ENCODE data around the gene POGZ. TPM values are rescaled to one million over a fixed set of nuclear protein-coding genes. Genes with fewer than 3 reads are reported as not detected.
A peak's percentile ranks its signal among the peaks of the same experiment; 100 is the strongest.

The POGZ gene, protein sequence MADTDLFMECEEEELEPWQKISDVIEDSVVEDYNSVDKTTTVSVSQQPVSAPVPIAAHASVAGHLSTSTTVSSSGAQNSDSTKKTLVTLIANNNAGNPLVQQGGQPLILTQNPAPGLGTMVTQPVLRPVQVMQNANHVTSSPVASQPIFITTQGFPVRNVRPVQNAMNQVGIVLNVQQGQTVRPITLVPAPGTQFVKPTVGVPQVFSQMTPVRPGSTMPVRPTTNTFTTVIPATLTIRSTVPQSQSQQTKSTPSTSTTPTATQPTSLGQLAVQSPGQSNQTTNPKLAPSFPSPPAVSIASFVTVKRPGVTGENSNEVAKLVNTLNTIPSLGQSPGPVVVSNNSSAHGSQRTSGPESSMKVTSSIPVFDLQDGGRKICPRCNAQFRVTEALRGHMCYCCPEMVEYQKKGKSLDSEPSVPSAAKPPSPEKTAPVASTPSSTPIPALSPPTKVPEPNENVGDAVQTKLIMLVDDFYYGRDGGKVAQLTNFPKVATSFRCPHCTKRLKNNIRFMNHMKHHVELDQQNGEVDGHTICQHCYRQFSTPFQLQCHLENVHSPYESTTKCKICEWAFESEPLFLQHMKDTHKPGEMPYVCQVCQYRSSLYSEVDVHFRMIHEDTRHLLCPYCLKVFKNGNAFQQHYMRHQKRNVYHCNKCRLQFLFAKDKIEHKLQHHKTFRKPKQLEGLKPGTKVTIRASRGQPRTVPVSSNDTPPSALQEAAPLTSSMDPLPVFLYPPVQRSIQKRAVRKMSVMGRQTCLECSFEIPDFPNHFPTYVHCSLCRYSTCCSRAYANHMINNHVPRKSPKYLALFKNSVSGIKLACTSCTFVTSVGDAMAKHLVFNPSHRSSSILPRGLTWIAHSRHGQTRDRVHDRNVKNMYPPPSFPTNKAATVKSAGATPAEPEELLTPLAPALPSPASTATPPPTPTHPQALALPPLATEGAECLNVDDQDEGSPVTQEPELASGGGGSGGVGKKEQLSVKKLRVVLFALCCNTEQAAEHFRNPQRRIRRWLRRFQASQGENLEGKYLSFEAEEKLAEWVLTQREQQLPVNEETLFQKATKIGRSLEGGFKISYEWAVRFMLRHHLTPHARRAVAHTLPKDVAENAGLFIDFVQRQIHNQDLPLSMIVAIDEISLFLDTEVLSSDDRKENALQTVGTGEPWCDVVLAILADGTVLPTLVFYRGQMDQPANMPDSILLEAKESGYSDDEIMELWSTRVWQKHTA (N-terminal part only)
- 10 to 100 TPM in 1 of 6 donors, 1 to 10 TPM in 5; 2.5 to 15.0 (median 8.0) TPM for polyA plus RNA-seq (ENCODE audit: low read depth in 6 of 6)

DNA sequence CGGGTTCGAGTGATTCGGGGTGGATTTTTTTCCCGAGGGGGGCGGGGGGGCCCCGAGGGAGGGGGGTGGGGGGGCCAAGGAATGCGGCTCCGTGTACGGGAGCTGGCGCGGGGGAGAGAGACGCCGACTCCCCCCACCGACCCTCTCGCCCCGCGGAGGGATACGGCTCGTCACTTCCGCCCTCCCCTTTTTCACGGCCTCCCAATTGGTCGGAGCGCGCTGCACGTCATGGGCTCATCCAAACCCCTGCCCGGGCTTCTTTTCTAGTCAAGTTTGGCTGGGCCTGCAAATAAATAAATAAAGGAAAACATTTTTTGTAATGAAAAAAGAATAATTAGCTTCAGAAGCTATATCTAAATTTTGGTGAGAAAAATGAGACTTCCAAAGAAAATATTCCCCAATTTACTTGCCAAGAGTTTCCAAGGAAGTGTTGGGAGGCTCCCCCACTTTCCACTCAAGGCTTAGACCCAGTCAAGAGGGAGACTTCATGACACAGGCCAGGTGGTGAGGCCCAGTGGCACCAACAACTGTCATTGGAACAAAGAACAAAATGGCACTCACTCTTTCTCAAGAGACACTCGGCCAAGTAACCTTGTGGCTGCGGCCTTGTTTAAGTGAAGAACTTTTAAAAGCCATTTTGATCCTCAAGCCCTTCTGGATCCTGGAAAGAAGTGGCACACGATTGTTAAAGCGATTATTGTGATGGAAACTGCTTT is at the start of gene POGZ:
POGZ (minus strand) TSS at position 164 of the 716 bp plus-strand sequence. CDS start 17,290 bp downstream, outside the sequence.
- Mint-ChIP-seq H3K27me3 (peaks cover 17 to 29% (median 26%) of the 10 kb centered on the region in 3 donors), H3K36me3 (peaks cover 5 to 7% of the 10 kb centered on the region in 2 donors), H3K9me3 (no peaks in the 10 kb centered on the region), H3K4me1 (peaks cover 13 to 35% (median 29%) of the 10 kb centered on the region in 3 donors), H3K4me3 (peak within 1 kb of the TSS; percentile 87 to 97 (median 92)), H3K27ac (peak within 1 kb of the TSS; percentile 93 to 98 (median 96))
- ATAC-seq (ENCODE audit: low read depth in 2 of 2) (peak; percentile 66 to 72), DNase-seq (peak; percentile 92)

DNA sequence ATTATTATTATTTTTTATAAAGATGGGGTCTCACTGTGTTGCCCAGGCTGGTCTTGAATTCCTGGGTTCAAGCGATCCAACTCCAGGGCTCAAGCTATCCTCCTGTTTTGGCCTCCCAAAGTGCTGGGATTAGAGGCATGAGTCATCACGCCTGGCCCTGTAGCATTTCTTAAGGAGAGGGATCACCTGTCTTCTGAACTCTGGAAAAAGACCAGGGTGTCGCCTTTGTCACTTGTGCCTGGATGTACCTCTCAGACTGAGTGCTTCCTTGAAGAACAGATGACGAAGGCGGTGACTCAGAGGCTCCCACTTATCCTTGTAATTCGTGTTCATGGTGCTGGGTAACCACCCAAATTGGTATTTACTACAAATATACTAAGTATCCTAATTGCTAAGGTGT is 49.5 kb upstream of the POGZ start:
- ATAC-seq (ENCODE audit: low read depth in 2 of 2) (no peak), DNase-seq (no peak)
- peaks cover 4 to 29% (median 4%) of the 10 kb centered on the region in 3 donors for H3K4me1 Mint-ChIP-seq
- peak overlapping the region in 3 of 8 donors; percentile 34 to 94 (median 68) for H3K4me3 Mint-ChIP-seq
- H3K36me3 Mint-ChIP-seq, result no peaks in the 10 kb centered on the region
- H3K27me3 Mint-ChIP-seq, result no peaks in the 10 kb centered on the region
- no peaks in the 10 kb centered on the region for H3K9me3 Mint-ChIP-seq
- no peak overlapping the region for H3K27ac Mint-ChIP-seq

DNA sequence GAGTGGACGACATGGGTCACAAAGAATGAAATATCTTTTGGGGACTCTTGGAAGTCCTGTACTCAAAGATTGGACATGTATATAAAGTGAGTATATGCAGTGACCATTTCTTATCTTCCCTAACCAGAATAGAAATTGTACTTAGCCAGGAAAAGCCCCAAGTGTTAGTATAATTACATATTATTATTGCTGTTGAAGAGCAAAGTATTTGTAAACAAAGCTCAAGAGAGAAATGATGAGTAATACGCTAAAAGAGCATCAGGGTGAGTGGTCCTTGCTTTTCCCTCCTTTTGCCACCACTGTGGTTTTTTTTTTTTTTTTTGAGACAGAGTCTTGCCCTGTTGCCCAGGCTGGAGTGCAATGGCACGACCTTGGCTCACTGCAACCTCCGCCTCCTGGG is 45.5 kb upstream of the POGZ start:
- H3K36me3 Mint-ChIP-seq, result no peaks in the 10 kb centered on the region
- no peaks in the 10 kb centered on the region for H3K9me3 Mint-ChIP-seq
- DNase-seq, result no peak
- no peaks in the 10 kb centered on the region for H3K4me1 Mint-ChIP-seq
- no peak overlapping the region for H3K4me3 Mint-ChIP-seq
- no peak overlapping the region for H3K27ac Mint-ChIP-seq
- ATAC-seq (ENCODE audit: low read depth in 2 of 2), result no peak
- H3K27me3 Mint-ChIP-seq, result no peaks in the 10 kb centered on the region

DNA sequence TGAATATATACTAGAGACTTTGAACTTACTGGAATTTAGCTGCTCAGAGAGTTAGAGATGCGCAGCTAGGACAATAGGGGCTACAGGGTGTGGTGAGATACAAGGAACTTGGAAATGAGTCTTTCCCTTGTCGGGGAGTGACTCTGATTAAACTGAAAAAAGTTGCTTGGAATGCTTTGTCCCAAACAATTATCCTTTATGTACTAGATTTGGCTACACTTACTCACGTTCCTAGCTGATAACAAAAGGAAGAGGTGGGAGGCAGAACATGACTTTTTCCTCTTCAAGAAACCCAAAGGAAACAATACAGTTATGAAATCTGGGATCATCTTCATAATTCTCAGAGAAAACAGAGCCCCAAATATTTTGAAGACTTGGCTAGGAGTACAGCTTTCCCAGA is 45.0 kb upstream of the POGZ start:
- Mint-ChIP-seq H3K36me3 (no peaks in the 10 kb centered on the region), H3K27ac (no peak overlapping the region), H3K4me1 (no peaks in the 10 kb centered on the region), H3K27me3 (no peaks in the 10 kb centered on the region), H3K9me3 (no peaks in the 10 kb centered on the region), H3K4me3 (no peak overlapping the region)
- ATAC-seq (ENCODE audit: low read depth in 2 of 2) (no peak), DNase-seq (no peak)

DNA sequence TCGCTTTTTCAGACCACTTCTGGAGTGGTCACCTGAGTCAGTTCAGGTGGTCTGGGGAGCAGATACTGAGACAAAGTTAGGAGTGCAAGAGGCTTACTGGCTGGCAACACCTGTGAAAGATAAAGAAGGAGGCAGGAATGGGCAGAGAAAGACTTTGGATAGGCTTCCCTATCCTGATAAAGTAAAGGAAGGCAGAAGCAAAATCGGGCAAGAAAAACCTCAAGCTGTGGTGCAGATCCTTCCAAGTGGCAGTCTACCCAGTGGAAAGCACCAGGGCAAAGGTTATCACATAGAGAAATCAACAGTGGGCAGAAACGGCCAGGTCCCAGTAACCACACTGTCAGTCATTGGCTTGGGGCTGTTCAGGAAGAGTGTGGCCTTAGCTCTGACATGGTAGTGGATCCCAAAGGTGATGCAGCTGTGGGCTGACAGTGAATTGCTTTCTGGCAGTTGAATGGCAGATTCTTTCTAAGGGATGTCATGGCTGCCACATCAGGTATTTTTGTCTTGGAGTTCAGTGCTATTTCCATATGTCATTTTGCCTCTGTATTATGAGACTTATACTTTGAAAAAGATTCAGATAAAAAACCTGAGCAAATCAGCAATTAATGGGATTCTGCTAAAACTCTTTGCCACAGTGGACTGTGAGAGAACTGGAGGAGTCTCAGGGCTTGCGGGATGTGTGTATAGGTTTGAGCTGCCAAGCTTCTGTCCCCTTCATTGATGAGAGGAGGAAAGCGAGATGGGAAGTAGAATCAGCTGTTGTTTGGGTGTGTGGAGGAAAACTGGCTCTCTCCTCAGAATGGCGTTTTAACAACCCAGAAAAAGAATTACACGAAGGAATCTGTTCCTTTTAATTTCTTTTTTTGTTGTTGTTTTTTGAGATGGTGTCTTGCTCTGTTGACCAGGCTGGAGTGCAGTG is 43.8 kb upstream of the POGZ start:
- Mint-ChIP-seq H3K4me3 (peak overlapping the region in 1 of 8 donors; percentile 7), H3K9me3 (no peaks in the 10 kb centered on the region), H3K27ac (peak overlapping the region in 2 of 6 donors; percentile 55 to 68), H3K4me1 (no peaks in the 10 kb centered on the region), H3K36me3 (no peaks in the 10 kb centered on the region), H3K27me3 (peaks cover 6 to 10% (median 7%) of the 10 kb centered on the region in 3 donors)
- ATAC-seq (ENCODE audit: low read depth in 2 of 2), result no peak
- no peak for DNase-seq

DNA sequence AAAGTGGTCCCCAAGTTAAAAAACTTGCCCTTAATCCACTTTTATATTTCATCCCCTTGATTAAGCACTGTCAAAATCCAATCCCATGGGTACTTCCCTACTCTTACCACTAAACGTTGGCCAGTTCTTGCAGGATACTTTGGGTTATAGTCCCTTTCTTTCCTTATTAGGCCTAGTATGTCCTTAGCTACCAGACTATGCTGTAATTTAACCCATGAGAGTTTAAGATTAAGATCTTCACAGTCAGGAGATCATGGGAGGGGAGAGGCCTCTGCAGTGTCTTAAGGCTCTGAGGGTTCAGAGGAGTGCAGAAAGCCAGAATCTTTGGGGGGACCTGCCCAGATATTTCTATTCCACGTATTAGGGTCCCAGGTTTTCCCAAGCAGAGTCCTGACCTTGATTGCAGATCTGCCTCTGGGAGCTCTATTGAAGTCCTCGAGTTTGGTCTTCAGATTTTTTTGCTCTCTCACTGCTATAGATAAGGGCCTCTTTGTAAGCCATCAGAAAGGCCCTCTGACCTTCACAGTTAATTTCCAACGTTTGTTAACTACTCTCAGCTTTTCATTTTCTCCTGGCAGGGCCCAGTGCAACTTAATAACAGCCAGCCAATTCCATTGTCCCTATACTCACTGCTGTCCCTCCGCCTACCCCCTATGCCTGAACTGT is 42.9 kb upstream of the POGZ start:
- no peak for ATAC-seq (ENCODE audit: low read depth in 2 of 2)

DNA sequence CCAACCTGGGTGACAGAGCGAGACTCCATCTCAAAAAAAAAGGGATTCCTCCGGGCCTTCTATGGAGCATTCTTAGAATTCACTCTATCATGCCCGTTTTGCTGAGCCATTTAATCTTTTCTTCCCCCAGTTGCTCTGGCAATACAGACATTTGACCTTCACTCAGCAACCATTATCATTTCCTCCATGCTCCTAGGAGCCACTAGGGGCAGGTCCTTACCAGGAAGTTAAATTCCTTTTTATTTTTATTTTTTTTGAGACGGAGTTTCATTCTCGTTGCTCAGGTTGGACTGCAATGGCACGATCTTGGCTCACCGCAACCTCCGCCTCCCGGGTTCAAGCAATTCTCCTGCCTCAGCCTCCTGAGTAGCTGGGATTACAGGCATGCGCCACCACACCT is 42.2 kb upstream of the POGZ start:
- ATAC-seq (ENCODE audit: low read depth in 2 of 2) (no peak), DNase-seq (no peak)
- H3K27me3 Mint-ChIP-seq, result peaks cover 7 to 11% (median 8%) of the 10 kb centered on the region in 3 donors
- no peaks in the 10 kb centered on the region for H3K36me3 Mint-ChIP-seq
- H3K4me3 Mint-ChIP-seq, result no peak overlapping the region
- H3K4me1 Mint-ChIP-seq, result no peaks in the 10 kb centered on the region
- no peak overlapping the region for H3K27ac Mint-ChIP-seq
- no peaks in the 10 kb centered on the region for H3K9me3 Mint-ChIP-seq

More for the DNA sequence above, 42.9 kb upstream of the POGZ start:
- Mint-ChIP-seq H3K4me1 (no peaks in the 10 kb centered on the region), H3K27ac (no peak overlapping the region), H3K36me3 (no peaks in the 10 kb centered on the region), H3K9me3 (no peaks in the 10 kb centered on the region), H3K4me3 (no peak overlapping the region), H3K27me3 (peaks cover 7 to 11% (median 8%) of the 10 kb centered on the region in 3 donors)
- DNase-seq, result no peak

DNA sequence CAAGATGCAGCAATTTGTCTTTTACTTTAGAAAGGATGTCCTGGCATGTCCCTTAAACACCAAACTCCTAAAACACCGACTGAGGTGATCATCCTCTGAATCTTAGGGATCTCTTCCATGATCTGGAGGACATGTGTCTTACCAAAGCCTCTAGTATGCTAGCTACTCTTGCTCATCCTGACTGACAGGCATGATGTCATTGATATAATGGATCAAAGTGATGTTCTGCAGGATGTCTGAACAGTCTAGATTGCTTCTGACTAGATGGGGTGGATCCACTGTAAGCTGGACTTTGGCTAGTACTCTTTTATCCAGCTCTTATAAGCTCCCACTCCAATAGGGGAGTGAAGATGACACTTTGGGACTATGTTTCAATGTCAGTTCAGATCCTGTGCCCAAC is 40.6 kb upstream of the POGZ start:
- Mint-ChIP-seq H3K27ac (no peak overlapping the region), H3K27me3 (peaks cover 7 to 11% (median 8%) of the 10 kb centered on the region in 3 donors), H3K36me3 (no peaks in the 10 kb centered on the region), H3K4me1 (no peaks in the 10 kb centered on the region), H3K9me3 (no peaks in the 10 kb centered on the region), H3K4me3 (no peak overlapping the region)
- ATAC-seq (ENCODE audit: low read depth in 2 of 2), result no peak
- no peak for DNase-seq

DNA sequence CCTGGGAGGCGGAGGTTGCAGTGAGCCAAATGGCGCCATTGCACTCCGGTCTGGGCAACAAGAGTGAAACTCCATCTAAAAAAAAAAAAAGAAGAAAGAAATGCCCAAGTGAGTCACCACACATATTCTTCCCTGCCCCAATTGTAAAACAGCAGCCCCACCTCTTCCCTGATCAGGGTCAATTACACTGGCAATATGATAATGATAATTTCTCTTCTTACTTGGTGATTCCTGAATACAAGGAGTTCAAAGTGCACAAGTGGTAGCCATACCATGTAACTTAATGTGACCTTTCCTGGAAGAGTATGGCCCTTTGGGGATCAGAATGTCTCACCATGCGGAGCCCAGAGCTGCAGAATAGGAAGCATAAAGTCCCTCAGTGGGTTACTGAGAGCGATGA is 40.1 kb upstream of the POGZ start:
- H3K27ac Mint-ChIP-seq, result no peak overlapping the region

DNA sequence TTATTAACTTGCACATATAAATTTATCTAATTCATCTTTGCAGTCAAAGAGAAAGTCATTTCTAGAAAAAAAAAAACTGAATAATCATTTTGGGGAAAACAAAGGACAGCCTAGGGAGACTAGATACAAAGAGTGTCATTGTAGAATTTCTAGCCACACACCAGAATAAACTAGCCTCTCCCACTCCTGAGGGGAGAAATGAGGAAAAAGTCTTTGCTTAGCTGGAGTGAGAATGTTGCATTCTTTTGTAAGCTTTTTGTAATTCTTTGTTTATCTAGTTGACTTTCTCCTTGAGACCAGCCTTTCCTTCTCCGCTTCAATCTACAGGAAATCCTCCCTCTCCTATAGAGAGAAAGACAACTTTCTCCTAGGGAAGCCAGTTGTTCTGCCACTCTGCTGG is 36.0 kb upstream of the POGZ start:
- ATAC-seq (ENCODE audit: low read depth in 2 of 2), result no peak
- H3K4me1 Mint-ChIP-seq, result no peaks in the 10 kb centered on the region
- H3K36me3 Mint-ChIP-seq, result no peaks in the 10 kb centered on the region
- H3K27ac Mint-ChIP-seq, result peak overlapping the region in 1 of 6 donors; percentile 52
- no peak for DNase-seq
- no peaks in the 10 kb centered on the region for H3K9me3 Mint-ChIP-seq
- H3K4me3 Mint-ChIP-seq, result no peak overlapping the region
- H3K27me3 Mint-ChIP-seq, result peaks cover 7 to 11% (median 8%) of the 10 kb centered on the region in 3 donors

More for the DNA sequence above, 40.1 kb upstream of the POGZ start:
- no peaks in the 10 kb centered on the region for H3K9me3 Mint-ChIP-seq
- ATAC-seq (ENCODE audit: low read depth in 2 of 2), result no peak
- H3K4me1 Mint-ChIP-seq, result no peaks in the 10 kb centered on the region
- H3K36me3 Mint-ChIP-seq, result no peaks in the 10 kb centered on the region
- H3K4me3 Mint-ChIP-seq, result no peak overlapping the region
- DNase-seq, result no peak
- peaks cover 7 to 11% (median 8%) of the 10 kb centered on the region in 3 donors for H3K27me3 Mint-ChIP-seq

DNA sequence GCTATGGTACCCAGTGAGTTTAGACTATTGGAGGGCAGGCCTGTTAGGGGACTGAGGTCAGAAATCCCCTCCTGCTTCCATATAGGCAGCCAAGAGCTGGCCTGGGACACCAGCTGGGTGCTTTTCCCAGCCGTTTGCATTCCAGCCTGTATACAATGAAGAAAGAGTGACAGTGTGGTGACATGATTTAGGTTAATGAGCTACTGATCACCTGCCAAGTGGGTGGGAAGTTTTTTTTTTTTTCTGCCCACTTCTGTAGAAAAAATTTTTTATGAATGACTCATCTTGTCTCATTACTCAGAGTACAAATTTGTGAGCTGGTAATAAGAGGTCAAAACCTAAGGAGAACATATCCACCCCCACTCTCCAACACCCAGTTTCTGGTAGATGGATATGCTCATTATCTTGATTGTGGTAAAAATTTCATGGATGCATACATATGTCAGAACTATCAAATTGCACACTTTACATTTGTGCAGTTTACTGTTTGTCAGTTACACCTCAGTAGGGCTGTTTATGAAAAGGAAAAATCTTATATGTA is 35.5 kb upstream of the POGZ start:
- Mint-ChIP-seq H3K9me3 (no peaks in the 10 kb centered on the region), H3K27me3 (peaks cover 7 to 11% (median 8%) of the 10 kb centered on the region in 3 donors), H3K27ac (no peak overlapping the region), H3K4me1 (no peaks in the 10 kb centered on the region), H3K36me3 (no peaks in the 10 kb centered on the region), H3K4me3 (no peak overlapping the region)
- no peak for DNase-seq
- no peak for ATAC-seq (ENCODE audit: low read depth in 2 of 2)

Data from naive B cell (primary cell).